ENCODE measurements around the gene LYPD3. TPM values are rescaled to one million over a fixed set of nuclear protein-coding genes. Genes with fewer than 3 reads are reported as not detected.
A peak's percentile ranks its signal among the peaks of the same experiment; 100 is the strongest.

LYPD3 gene
- total RNA-seq, 1 experiment from 2014 or later: 3.1 TPM

DNA sequence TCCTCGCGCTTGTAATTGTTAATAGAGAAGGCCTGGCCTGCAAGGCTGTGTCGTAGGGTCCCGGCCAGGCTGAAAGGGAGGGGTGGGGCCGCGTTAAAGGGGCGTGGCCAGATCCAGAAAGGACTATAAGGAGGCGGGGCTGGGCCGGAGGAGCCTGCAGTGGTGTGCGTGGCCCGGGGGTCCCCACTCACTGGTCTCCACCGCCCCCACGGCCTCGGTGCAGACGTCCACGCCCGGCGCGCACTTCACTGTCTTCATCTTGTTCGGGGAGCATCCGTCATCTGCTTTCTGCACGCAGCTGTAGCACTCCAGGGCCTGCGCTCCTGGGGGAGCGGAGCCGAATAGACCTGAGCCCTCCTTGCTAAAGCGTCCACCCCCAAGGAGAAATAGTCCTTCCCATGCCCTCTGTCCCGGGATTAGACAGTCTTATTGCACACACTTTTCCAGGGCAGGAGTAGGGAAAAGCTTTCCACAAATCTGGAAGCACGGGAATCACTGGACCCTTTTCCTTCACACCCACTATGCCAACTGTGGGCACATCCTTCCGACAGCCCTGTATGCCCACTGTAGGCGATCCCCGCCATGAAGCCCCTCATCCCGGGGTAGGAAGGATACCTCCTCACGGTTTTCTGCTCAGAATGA lies 1.2 kb downstream of the LYPD3 start:
- no peak for TF ChIP-seq CTCF (IDR thresholded peaks at IDR 0.05; ENCODE audit: unreplicated experiment)
- no TSS peak for BruUV-seq (replicated peaks)
- ChIA-PET CTCF (interaction anchor here (0.7 to 6.1 kb wide), 5 partner anchors 17 to 1737 kb away, joined by 3 to 39 read pairs (median 4); no protein-coding TSS in a partner anchor), POLR2A (interaction anchor here (0.6 to 4.1 kb wide), 20 partner anchors 10 to 294 kb away, joined by 3 to 35 read pairs (median 6); partner anchors contain the start of genes ETHE1, IRGQ, PHLDB3 and ZNF575)
- no peak for DNase-seq (ENCODE audit: unreplicated experiment)
- H3K4me3 Mint-ChIP-seq (ENCODE audit: unreplicated experiment): peak overlapping the region; percentile 88
- no peaks in the 10 kb centered on the region for H3K27me3 Mint-ChIP-seq (ENCODE audit: insufficient read depth, unreplicated experiment)
- peaks cover 5% of the 10 kb centered on the region for H3K36me3 Mint-ChIP-seq (ENCODE audit: insufficient read depth, unreplicated experiment)
- intact Hi-C loops (cut with micrococcal nuclease): no loop called here
- H3K27ac Mint-ChIP-seq (ENCODE audit: low read depth, unreplicated experiment): peak overlapping the region; percentile 80
- no peaks in the 10 kb centered on the region for H3K9me3 Mint-ChIP-seq (ENCODE audit: unreplicated experiment)
- peaks cover 47% of the 10 kb centered on the region for H3K4me1 Mint-ChIP-seq (ENCODE audit: insufficient read depth, unreplicated experiment)

GRCh38 chr19:43463381-43464133 lies 1.9 kb downstream of the LYPD3 start:
- ChIA-PET CTCF (interaction anchor here (0.7 to 6.1 kb wide), 5 partner anchors 17 to 1738 kb away, joined by 3 to 39 read pairs (median 4); no protein-coding TSS in a partner anchor), POLR2A (interaction anchor here (0.6 to 4.1 kb wide), 21 partner anchors 11 to 1613 kb away, joined by 3 to 35 read pairs (median 5); partner anchors contain the start of genes ETHE1, IRGQ, PHLDB3 and ZNF296)
- BruUV-seq (replicated peaks): no TSS peak
- H3K4me3 Mint-ChIP-seq (ENCODE audit: unreplicated experiment): peak overlapping the region; percentile 88
- no peaks in the 10 kb centered on the region for H3K9me3 Mint-ChIP-seq (ENCODE audit: unreplicated experiment)
- DNase-seq (ENCODE audit: unreplicated experiment): peak; percentile 97
- peaks cover 5% of the 10 kb centered on the region for H3K36me3 Mint-ChIP-seq (ENCODE audit: insufficient read depth, unreplicated experiment)
- no peak for TF ChIP-seq CTCF (IDR thresholded peaks at IDR 0.05; ENCODE audit: unreplicated experiment)
- peaks cover 45% of the 10 kb centered on the region for H3K4me1 Mint-ChIP-seq (ENCODE audit: insufficient read depth, unreplicated experiment)
- H3K27ac Mint-ChIP-seq (ENCODE audit: low read depth, unreplicated experiment): peak overlapping the region; percentile 80
- intact Hi-C loops (cut with micrococcal nuclease): no loop called here
- H3K27me3 Mint-ChIP-seq (ENCODE audit: insufficient read depth, unreplicated experiment): no peaks in the 10 kb centered on the region

GRCh38 chr19:43462785-43463380 lies 2.5 kb downstream of the LYPD3 start:
- no peak for TF ChIP-seq CTCF (IDR thresholded peaks at IDR 0.05; ENCODE audit: unreplicated experiment)
- H3K27ac Mint-ChIP-seq (ENCODE audit: low read depth, unreplicated experiment): peak overlapping the region; percentile 80
- peaks cover 5% of the 10 kb centered on the region for H3K36me3 Mint-ChIP-seq (ENCODE audit: insufficient read depth, unreplicated experiment)
- POLR2A ChIA-PET: interaction anchor here (0.8 to 4.1 kb wide), 16 partner anchors 11 to 295 kb away, joined by 3 to 35 read pairs (median 6); partner anchors contain the start of genes ETHE1, IRGQ, PHLDB3 and ZNF575
- CTCF ChIA-PET: interaction anchor here (2.5 to 6.1 kb wide), 2 partner anchors 16 to 56 kb away, joined by 17 to 39 read pairs; no protein-coding TSS in a partner anchor
- no peaks in the 10 kb centered on the region for H3K9me3 Mint-ChIP-seq (ENCODE audit: unreplicated experiment)
- H3K27me3 Mint-ChIP-seq (ENCODE audit: insufficient read depth, unreplicated experiment): no peaks in the 10 kb centered on the region
- no TSS peak for BruUV-seq (replicated peaks)
- H3K4me1 Mint-ChIP-seq (ENCODE audit: insufficient read depth, unreplicated experiment): peaks cover 38% of the 10 kb centered on the region
- DNase-seq (ENCODE audit: unreplicated experiment): no peak
- H3K4me3 Mint-ChIP-seq (ENCODE audit: unreplicated experiment): peak overlapping the region; percentile 88
- intact Hi-C loops (cut with micrococcal nuclease): no loop called here

All from MCF 10A (cell line).